NCI-H1417 treated with DMSO at 0.1 percent for 48 hours (cell line): ENCODE data around the gene LIAS.
A peak's percentile ranks its signal among the peaks of the same experiment; 100 is the strongest.
"Not testable (repeated sequence)": the region's sequence is repeated elsewhere in the genome, so short reads cannot be mapped to it uniquely, and the experiment has no call there.

ENCODE experiments used
- DNase-seq: peaks from one replicate; lab custom pipeline; 2025; lab: John Stamatoyannopoulos, UW

LIAS gene

DNA sequence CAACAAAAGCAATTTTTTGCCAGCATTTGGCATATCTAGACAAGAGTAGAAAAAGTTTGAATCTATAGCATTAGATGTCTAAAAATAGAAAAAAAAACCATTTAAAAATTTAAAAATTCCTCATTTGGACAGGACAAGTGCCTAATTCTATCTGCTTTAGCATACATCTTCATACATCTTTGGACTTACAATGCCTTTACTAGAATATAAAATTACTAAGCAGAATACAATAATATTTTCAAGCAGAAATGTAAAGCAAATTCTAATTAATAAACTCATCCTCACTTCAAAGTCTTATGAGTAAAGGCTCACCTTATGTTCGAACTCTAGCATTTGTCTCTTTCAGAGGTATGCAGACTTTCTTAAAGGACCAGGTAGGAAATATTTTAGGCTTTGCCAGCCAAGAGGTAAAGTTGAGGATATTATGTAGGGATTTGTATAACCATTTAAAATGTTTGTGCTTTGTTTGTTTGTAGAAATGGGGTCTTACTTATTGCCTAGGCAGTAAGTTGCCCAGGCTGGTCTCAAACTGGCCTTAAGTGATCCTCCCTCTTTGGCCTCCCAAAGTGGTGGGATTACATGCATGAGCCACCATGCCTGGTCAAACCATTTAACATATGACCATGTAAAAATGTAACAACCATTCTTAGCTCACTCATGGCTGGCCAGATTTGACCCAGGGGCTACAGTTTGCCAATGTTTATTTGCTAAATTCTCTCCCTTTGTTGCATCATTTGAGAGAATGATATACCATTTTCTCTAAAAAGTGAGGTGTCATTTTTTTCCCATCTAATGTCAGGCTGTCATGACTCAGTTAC, 39.3 kb downstream of the LIAS start:
- DNase-seq: no peak

DNA sequence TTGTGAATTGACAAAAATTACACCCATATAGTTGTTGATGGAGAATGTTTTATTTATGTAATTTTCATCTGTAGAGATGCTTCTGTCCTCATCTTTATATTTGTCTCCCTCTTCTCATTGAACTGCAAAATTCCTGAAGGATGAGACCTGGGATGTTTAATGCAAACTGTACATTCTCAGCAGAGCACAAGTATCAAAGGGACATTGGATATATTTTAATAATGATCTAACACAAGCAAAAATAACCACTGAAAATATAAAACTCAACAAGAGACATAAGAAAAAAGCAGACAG, 39.8 kb downstream of the LIAS start:
- DNase-seq: no peak

DNA sequence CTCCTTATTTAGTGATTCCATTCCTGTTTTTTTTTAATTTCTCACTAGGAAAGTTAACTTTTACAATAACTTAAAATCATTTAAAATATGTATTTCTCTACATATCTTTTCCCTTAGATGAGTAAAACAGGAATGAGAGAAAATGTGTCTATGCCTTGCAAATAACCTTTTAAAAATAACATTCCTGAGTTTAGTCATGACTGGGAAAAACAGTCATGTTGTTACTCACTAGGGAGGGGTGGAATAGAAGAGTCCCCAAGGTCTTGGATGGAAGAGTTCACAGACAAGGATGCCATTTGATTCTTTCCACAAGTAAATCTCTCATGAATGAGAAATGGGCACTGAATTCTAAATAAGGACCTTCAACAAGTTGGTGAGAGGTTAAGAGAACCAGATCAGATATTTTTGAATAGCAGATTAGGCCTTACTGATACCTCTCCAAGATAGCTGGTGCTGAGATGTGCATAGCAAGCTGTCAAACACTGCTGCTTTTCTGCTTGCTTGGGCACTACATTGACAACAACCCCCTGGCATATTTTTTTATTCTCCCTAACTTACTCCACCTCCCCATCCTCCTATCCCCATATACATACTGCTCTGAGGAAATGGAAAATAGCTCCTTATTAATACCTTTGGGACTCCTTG, 43.3 kb downstream of the LIAS start:
- no peak for DNase-seq

DNA sequence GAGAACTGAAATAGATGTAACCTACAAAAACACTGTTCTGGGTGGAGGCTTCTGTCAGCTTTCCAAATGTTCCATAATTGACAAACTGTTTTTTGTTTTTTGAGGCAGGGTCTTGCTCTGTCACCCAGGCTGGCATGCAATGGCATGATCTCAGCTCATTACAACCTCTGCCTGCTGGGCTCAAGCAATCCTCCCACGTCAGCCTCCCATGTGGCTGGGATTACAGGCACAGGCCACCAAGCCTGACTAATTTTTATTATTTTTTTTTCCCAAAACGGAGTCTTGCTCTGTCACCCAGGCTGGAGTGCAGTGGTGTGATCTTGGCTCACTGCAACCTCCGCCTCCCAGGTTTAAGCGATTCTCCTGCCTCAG, 43.8 kb downstream of the LIAS start:
- not testable (repeated sequence) for DNase-seq

DNA sequence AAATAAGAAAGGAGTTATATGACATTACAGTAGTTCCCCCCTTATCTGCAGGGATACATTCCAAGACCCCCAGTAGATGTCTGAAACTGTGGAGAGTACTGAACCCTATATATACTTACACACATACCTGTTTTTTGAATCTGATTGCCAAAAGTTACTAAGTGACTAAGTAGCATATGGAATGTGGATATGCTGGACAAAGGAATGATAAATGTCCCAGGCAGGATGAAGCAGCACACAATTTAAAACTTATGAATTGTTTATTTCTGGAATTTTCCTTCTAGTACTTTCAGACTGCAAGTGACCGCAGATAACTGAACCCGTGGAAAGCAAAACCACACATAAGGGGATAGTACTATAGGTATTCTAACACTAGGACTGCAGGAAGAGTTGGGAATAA, 45.7 kb downstream of the LIAS start:
- DNase-seq: no peak

DNA sequence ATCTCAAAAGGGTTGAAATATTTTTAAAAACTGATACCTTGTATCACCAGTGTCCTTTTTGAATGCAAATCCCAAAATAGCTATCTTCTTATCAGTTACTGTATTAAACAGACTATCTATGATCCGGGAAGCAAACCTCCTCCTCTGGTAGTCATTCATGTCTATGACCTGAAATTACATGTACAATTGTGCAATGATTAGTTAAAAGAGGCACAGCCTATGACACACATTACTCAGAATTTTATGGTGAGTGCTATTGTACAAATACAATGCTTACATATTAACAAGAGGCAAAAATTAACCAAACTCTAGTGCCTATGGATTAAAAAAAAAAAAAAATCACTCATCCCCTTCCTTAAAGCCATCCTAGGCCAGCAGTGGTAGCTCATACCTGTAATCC, 46.7 kb downstream of the LIAS start:
- DNase-seq: no peak

DNA sequence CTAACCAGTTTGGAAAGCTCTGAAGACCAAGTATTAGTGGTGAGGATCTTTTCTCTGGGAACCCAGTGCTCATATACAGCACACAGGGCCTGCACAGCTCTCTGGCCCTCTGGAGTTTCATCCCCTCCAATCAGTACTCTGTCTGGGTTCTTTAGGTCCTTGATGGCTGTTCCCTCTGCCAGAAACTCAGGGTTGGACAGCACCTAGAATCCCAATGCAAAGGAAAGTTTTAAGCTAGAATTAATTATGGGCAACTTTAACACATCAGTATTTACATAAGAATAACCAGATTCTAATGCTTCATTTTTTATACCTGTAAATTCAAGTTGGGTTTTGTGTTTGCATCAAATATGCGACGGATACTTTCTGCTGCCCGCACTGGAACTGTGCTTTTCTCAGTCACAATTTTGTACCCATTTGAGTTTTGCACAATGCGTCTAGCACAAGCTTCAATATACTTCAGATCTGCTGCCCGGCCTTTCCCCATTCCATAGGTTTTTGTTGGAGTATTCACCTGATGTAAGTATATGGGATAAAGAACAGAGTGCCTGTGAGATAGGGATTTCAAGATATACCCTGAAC, 51.6 kb downstream of the LIAS start:
- no peak for DNase-seq

DNA sequence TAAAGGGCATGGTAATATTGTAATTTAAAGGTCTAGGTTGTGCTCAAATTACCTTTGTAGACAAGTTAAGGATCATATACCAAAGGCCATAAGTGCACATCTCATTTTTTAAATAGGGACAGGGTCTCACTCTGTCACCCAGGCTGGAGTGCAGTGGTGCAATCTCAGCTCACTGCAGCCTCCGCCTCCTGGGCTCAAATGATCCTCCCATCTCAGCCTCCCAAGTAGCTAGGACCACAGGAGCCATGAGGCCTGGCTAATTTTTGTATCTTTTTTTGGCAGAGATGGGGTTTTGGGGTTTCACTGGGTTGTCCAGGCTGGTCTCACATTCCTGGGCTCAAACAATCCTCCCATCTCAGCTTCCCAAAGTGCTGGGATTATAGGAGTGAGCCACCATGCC, 55.4 kb downstream of the LIAS start:
- DNase-seq: not testable (repeated sequence)

DNA sequence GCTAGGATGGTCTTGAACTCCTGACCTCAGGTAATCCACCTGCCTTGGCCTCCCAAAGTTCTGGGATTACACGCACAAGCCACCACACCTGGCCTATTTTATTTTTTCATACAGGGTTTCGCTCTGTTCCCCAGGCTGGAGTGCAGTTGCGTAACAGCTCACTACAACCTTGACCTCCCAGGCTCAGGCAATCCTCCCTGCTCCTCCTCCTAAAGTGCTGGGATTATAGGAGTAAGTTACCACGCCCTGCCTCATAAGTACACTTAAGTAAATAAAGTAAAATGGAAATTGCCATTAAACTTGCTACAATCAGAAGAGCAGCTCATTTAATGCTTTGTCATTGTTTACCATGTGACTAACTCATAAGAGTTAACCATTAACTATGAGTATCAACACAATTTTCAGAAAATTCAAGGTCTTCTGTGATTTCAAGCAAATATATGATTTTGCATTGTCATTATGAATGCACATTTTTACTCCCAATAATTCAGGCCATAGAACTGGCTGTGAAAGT, 56.1 kb downstream of the LIAS start:
- DNase-seq: no peak

DNA sequence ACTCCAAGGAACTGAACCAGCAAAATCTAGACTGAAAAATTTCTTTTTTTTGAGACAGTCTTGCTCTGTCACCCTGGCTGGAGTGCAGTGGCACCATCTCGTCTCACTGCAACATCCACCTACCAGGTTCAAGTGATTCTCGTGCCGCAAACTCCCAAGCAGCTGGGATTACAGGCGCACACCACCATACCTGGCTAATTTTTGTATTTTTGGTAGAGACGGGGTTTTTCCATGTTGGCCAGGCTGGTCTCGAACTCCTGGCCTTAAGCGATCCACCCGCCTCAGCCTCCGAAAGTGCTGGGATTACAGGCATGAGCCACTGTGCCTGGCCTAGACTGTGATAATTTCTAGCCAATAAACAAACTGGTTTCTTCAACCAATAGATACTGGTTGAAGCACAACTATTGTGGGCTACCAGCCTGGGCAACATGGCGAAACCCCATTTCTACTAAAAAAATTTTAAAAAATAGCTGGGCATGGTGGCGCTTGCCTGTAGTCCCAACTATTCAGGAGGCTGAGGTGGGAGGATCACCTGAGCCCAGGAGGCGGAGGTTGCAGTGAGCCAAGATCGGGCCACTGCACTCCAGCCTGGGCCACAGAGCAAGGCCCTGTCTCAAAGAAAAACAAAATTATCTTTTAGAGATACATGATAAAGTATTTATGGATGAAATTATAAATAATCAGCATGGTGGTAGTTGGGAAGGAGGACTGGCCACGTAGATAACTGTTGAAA, 57.0 kb downstream of the LIAS start:
- not testable (repeated sequence) for DNase-seq

DNA sequence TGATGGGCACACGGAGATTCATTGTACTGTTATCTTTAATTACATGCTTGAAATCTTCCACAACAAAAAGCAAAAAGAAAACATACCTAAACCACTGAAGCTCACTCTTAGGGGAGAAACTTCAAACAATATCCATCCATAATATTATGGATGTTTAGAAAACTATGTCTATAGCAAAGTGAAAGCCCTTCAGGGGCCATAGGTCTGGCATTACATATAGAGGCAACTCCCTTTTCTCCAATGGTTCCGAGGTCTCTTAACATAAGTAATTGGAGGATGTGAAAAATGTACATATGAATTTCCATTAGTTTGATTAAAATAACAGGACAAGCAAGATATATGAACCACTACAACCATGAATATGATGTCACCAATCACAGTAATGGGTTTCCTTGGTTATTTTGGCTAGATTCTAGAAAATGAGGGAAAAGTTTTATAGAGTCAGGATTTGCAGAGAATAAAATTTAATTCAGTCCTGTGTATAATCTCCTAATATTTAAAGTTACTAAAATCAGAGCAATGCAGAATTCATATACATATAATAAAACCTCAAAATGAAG, 57.6 kb downstream of the LIAS start:
- no peak for DNase-seq

DNA sequence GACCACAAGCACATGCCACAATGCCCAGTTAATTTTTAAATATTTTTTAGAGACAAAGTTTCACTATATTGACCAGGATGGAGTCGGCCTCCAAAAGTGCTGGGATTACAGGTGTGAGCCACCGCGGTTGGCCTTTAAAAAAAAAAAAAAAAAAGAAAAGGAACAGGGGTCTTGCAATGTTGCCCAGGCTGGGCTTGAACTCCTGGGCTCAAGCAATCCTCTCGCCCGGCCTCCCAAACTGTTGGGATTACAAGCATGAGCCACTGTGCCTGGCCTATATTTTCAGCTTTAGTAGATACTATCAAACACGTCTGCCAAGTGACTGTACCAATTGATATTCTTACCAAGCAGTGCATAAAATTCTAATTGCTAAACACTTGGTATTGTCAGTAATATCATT, 59.6 kb downstream of the LIAS start:
- no peak for DNase-seq

DNA sequence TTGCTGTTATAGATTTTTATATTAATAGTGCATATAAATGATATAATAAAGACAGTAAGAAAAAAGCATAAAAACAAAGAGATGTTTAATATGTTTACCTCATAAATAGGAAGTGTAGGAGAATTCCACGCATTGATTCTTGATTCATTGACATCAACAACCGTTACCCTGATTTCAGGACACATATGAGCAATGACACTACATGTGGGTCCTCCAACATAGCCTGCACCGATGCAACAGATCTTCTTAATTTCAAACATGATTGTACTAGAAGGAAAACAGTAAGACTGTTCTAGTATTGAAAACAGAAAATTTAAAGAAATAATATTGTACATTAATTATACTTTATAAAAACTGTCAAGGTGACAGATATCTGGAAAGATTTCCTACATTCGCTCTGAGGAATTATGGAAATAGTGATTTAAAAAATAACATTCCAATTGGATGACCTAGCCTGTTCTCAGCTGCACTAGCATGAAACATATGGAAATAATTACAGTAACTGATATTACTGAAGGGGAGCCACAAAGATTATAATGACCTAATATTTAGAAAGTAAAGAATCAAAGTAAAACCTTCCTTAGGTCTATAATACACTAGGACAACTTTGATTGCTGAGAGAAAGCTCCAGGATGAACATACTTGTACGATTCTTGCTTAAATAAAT, 62.5 kb downstream of the LIAS start:
- DNase-seq: no peak

DNA sequence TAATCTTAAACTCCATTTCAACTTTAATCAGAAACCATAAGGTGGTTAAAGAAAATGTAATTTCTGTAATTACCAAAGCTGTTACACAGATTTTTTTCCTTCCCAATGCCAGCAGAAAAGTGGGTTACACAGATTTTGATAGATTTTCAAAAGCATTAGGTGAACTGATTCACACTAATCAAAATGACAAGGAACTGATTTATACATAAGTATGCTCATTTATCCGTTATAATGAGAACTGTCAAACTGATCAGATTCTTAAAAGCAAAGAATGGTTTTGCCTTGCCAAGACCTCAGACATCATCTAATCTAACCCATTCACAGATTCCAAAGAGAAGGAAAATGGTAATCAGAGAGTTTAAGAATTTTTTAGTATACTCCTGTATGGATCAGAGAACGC, 63.2 kb downstream of the LIAS start:
- no peak for DNase-seq

DNA sequence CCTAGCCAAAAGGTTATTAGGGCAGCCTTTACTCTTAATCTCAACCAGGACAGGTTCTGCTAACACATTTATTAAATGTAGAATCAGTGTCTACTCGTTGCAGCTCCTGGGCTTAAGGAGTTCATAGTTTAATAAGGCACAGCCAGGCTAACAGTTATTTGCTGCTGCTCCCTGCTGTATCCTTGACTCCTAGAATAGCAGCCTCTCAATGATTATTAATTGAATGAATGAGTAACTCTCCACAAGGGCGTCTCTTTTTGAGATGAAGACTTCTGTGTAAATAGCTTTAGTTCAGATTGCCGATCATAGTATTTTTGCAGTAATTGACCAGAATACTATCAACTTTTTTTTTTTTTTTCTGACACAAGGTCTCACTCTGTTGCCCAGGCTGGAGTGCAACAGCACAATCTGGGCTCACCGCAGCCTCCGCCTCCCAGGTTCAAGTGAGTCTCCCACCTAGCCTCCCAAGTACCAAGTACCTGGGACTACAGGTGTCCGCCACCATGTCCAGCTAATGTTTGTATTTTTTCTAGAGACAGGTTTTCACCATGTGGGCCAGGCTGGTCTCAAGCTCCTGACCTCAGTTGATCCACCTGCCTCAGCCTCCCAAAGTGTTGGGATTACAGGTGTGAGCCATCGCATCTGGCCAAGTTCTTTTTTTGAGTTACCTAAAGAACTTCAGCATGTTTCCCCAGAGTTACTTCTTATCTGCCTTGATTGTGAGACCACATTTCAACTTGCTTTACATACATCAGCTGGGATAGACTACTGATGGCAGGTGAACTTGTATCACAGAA, 65.5 kb downstream of the LIAS start:
- no peak for DNase-seq

DNA sequence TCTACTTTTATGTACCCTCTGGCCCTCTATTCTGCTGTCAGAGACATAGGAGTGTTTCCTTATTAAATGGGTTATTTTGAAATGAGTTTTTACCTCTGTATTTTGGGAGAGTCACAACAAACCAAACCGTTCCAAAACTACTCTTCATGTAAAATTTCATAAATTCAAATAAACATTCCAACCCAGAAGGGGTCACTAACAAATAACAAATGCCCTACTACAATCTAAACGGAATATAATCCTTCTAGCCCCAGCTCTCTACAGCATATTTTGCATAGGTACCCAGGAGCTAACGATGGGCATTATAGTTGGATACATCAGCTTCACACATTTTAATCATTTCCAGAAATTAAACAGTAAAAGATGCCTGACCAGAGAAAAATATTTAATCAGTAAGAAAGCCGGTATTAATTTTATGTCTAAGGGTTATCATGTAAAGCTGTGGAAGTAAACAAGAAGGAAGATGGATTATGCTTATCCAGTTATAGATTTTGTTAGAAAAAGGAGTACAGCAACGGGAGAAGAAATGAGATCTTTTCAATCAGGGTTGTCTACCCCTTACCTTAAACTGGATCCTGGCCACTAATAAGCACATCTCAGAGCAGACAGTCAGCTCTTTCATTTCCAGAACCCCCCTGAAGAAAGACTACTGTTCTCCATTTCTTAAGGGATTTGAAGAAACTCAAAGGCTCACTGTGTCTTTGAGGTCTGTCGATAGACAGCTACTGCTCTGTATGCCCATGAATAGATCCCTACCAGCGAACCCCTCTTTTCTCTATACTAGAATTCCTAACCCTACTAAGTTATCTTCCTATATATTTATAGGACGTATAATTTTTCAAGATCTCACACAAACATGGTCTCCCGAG, 67.2 kb downstream of the LIAS start:
- no peak for DNase-seq

DNA sequence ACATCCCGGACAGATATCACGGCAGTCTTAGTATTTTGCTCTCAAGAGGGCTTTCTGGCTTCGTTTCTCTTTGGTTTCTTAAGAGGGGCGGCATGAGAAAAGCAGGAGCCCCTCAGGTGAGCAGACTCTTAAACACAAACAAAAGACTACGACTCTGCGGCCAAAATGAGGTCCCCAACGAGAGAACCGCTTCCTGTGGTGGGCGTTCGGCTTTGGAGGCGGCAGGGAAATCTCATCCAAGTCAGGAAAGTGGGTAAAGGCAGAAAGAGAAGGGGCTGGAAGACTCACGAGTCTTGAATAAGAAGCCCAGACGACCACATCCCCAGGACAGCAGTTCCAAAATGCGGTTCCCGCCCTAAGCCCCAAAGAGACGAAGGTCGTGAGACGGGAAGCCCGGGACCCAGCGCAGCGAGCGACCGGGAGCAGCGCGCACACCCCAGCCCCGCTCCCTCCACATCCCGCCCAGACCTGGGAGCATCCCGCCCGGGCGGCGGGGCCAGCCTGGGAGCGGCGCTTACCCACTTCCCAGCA, 68.0 kb downstream of the LIAS start:
- no peak for DNase-seq

DNA sequence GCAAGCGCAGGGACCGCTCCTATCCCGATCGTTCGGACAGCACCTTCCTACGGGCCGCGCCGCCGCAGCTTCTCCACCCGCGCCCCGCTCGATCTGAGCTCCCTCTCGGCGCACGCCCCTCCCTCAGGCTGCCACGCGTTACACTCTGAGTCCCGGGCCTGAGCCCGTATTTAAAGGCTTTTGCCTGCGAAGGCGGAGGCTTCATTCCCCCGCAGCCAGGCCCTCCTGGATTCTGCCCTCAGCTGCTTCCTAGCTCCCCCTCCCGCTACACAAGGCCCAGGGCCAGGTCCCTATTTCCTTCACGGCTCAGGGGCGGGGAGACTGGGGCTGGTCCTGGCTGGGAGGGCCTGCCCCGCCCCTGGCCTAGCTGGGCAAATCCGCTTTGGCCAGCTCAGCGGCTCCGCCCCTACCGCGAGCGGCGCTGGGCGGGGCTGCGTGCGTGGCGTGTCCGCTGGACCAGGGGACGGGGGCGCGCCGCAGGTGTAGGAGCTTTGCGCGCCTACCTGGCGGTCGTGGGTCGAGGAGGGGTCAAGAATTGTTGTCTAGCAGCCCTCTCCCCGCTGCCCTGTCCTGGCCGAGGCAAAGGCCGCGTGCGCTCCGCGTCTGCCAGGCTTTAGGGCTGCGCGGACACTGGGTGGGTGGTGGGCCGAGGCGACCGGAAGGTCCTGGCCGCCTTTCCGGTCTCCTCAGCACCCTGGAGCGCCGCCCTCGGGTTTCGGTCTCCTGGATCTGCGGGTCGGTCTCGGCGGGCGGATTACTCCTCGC, 68.6 kb downstream of the LIAS start, which contains the start of gene UGDH:
TSS of gene UGDH (minus strand) at position 144 of the 765 bp plus-strand sequence. CDS start 5,927 bp downstream, outside the sequence.
- DNase-seq: peak; percentile 71

DNA sequence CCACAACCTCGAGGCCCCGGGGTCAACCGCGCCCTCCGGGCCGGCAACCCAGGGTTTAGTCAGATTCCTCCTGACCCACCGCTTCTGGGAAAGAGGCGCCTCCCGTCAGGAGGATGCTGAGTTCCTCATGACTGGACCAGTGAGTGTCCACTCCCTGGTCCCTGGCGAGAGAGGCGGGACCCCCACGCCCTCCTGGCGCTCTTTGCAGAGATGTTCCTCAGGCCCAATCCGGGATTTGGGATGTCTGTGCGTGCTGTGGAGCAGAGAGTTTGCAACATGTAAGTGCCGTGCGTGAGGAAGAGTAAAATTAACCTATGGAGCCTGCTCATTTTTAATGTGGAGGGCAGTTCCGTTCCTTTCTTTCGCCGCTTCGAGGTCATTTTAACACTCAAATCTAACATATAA, 69.2 kb downstream of the LIAS start:
- no peak for DNase-seq
